ENCODE results near the gene OR51B2.

Gene OR51B2

GRCh38 chr11:5277807-5278382, 46.2 kb downstream of the OR51B2 start:
- TF ChIP-seq, protein P1, sequence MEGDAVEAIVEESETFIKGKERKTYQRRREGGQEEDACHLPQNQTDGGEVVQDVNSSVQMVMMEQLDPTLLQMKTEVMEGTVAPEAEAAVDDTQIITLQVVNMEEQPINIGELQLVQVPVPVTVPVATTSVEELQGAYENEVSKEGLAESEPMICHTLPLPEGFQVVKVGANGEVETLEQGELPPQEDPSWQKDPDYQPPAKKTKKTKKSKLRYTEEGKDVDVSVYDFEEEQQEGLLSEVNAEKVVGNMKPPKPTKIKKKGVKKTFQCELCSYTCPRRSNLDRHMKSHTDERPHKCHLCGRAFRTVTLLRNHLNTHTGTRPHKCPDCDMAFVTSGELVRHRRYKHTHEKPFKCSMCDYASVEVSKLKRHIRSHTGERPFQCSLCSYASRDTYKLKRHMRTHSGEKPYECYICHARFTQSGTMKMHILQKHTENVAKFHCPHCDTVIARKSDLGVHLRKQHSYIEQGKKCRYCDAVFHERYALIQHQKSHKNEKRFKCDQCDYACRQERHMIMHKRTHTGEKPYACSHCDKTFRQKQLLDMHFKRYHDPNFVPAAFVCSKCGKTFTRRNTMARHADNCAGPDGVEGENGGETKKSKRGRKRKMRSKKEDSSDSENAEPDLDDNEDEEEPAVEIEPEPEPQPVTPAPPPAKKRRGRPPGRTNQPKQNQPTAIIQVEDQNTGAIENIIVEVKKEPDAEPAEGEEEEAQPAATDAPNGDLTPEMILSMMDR (IDR thresholded peaks at IDR 0.05; ENCODE audit: low read depth, low read length), result no peak
- H3K27me3 ChIP-seq (ENCODE audit: insufficient read depth, low read depth, severe bottlenecking), result peaks cover 47% of the 10 kb centered on the region
- H3K27ac ChIP-seq, result no peak overlapping the region
- H3K9me3 ChIP-seq (ENCODE audit: severe bottlenecking), result no peaks in the 10 kb centered on the region
- no peak overlapping the region for H3K4me3 ChIP-seq (ENCODE audit: low read depth, low read length)
- H3K36me3 ChIP-seq, result no peaks in the 10 kb centered on the region
- no peak for DNase-seq

- H3K9me3 ChIP-seq (ENCODE audit: severe bottlenecking), result no peaks in the 10 kb centered on the region
- no peak overlapping the region for H3K4me3 ChIP-seq (ENCODE audit: low read depth, low read length)
- TF ChIP-seq, protein P1 (IDR thresholded peaks at IDR 0.05; ENCODE audit: low read depth, low read length), result no peak
- H3K36me3 ChIP-seq, result no peaks in the 10 kb centered on the region
- no peak overlapping the region for H3K27ac ChIP-seq
- no peak for DNase-seq
- peaks cover 44% of the 10 kb centered on the region for H3K27me3 ChIP-seq (ENCODE audit: insufficient read depth, low read depth, severe bottlenecking)
Measured at GRCh38 chr11:5276697-5277096, 47.4 kb downstream of the OR51B2 start.

DNA sequence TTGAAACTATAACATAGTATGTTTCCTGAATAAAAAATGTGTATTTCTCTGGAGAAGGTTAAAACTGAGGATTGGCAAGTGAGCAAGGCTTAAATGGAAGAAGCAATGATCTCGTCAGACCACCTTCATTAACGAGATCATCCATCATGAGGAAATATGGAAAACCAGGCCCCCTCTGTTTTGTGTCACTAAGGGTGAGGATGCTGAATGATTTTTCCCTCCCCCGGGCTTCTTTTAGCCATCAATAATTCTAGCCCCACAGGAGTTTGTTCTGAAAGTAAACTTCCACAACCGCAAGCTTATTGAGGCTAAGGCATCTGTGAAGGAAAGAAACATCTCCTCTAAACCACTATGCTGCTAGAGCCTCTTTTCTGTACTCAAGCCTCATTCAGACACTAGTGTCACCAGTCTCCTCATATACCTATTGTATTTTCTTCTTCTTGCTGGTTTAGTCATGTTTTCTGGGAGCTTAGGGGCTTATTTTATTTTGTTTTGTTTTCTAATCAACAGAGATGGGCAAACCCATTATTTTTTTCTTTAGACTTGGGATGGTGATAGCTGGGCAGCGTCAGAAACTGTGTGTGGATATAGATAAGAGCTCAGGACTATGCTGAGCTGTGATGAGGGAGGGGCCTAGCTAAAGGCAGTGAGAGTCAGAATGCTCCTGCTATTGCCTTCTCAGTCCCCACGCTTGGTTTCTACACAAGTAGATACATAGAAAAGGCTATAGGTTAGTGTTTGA, 48.6 kb downstream of the OR51B2 start:
- Histone ChIP-seq H3K27me3 (ENCODE audit: insufficient read depth, low read depth, severe bottlenecking) (peaks cover 40% of the 10 kb centered on the region), H3K36me3 (no peaks in the 10 kb centered on the region), H3K27ac (no peak overlapping the region), H3K9me3 (ENCODE audit: severe bottlenecking) (no peaks in the 10 kb centered on the region), H3K4me3 (ENCODE audit: low read depth, low read length) (no peak overlapping the region)
- no peak for DNase-seq
- TF ChIP-seq, protein P1 (IDR thresholded peaks at IDR 0.05; ENCODE audit: low read depth, low read length), result no peak

GRCh38 chr11:5274395-5274794, 49.7 kb downstream of the OR51B2 start:
- H3K27ac ChIP-seq, result no peak overlapping the region
- no peaks in the 10 kb centered on the region for H3K9me3 ChIP-seq (ENCODE audit: severe bottlenecking)
- TF ChIP-seq, protein P1 (IDR thresholded peaks at IDR 0.05; ENCODE audit: low read depth, low read length), result no peak
- peaks cover 43% of the 10 kb centered on the region for H3K27me3 ChIP-seq (ENCODE audit: insufficient read depth, low read depth, severe bottlenecking)
- no peaks in the 10 kb centered on the region for H3K36me3 ChIP-seq
- no peak overlapping the region for H3K4me3 ChIP-seq (ENCODE audit: low read depth, low read length)
- no peak for DNase-seq

Data from WERI-Rb-1 (cell line).